ENCODE data around the gene MPL.

Gene MPL

GRCh38 chr1:43359696-43360095 lies 22.1 kb downstream of the MPL start:
- Histone ChIP-seq H3K4me2 (ENCODE audit: low read depth, low read length, poor library complexity, severe bottlenecking) (peak overlapping the region; percentile 66), H3K9me3 (ENCODE audit: insufficient read depth, low read length) (no peaks in the 10 kb centered on the region), H3F3A (ENCODE audit: insufficient read depth) (peaks cover 32% of the 10 kb centered on the region), H3K27ac (ENCODE audit: low read depth, low read length) (peak overlapping the region; percentile 68), H3K9ac (ENCODE audit: low read length) (peak overlapping the region; percentile 95), H2AFZ (ENCODE audit: low read depth, low read length, severe bottlenecking) (no peak overlapping the region), H3K4me3 (ENCODE audit: insufficient read depth, low read length, poor library complexity, severe bottlenecking) (peak overlapping the region; percentile 94), H3K36me3 (ENCODE audit: low read length) (peaks cover 8% of the 10 kb centered on the region; the same call in 1 of the 2 replicates), H3K79me2 (ENCODE audit: insufficient read depth, low read length) (peaks cover 19% of the 10 kb centered on the region), H4K20me1 (ENCODE audit: low read depth, low read length) (no peaks in the 10 kb centered on the region), H3K27me3 (ENCODE audit: low read length) (no peaks in the 10 kb centered on the region), H3K9me2 (replicated peaks; ENCODE audit: insufficient read depth, low read length) (no peaks in the 10 kb centered on the region)
- no peak for TF ChIP-seq EZH2phosphoT487 (conservative IDR thresholded peaks at IDR 0.05; ENCODE audit: low read length)
- no peak for TF ChIP-seq CTCF (IDR thresholded peaks at IDR 0.05; ENCODE audit: insufficient read depth, low read length, poor library complexity, severe bottlenecking)

GRCh38 chr1:43360616-43361015 lies 23.0 kb downstream of the MPL start:
- Histone ChIP-seq H4K20me1 (ENCODE audit: low read depth, low read length) (no peaks in the 10 kb centered on the region), H2AFZ (ENCODE audit: low read depth, low read length, severe bottlenecking) (no peak overlapping the region), H3K27me3 (ENCODE audit: low read length) (no peaks in the 10 kb centered on the region), H3K27ac (ENCODE audit: low read depth, low read length) (no peak overlapping the region), H3K9ac (ENCODE audit: low read length) (peak overlapping the region; percentile 95; the same call in 1 of the 2 replicates), H3K9me3 (ENCODE audit: insufficient read depth, low read length) (no peaks in the 10 kb centered on the region), H3K36me3 (ENCODE audit: low read length) (peaks cover 8% of the 10 kb centered on the region; the same call in 1 of the 2 replicates), H3K79me2 (ENCODE audit: insufficient read depth, low read length) (peaks cover 21% of the 10 kb centered on the region), H3F3A (ENCODE audit: insufficient read depth) (peaks cover 35% of the 10 kb centered on the region), H3K4me2 (ENCODE audit: low read depth, low read length, poor library complexity, severe bottlenecking) (peak overlapping the region; percentile 66), H3K9me2 (replicated peaks; ENCODE audit: insufficient read depth, low read length) (no peaks in the 10 kb centered on the region), H3K4me3 (ENCODE audit: insufficient read depth, low read length, poor library complexity, severe bottlenecking) (no peak overlapping the region)
- TF ChIP-seq EZH2phosphoT487 (conservative IDR thresholded peaks at IDR 0.05; ENCODE audit: low read length) (no peak), CTCF (IDR thresholded peaks at IDR 0.05; ENCODE audit: insufficient read depth, low read length, poor library complexity, severe bottlenecking) (no peak)

- peaks cover 35% of the 10 kb centered on the region for H3F3A ChIP-seq (ENCODE audit: insufficient read depth)
- no peak overlapping the region for H3K27ac ChIP-seq (ENCODE audit: low read depth, low read length)
- peaks cover 40% of the 10 kb centered on the region for H3K79me2 ChIP-seq (ENCODE audit: insufficient read depth, low read length)
- H3K9ac ChIP-seq (ENCODE audit: low read length) = no peak overlapping the region
- no peak overlapping the region for H2AFZ ChIP-seq (ENCODE audit: low read depth, low read length, severe bottlenecking)
- TF ChIP-seq CTCF (IDR thresholded peaks at IDR 0.05; ENCODE audit: insufficient read depth, low read length, poor library complexity, severe bottlenecking) (no peak), EZH2phosphoT487 (conservative IDR thresholded peaks at IDR 0.05; ENCODE audit: low read length) (no peak)
- H3K27me3 ChIP-seq (ENCODE audit: low read length) = no peaks in the 10 kb centered on the region
- no peak overlapping the region for H3K4me2 ChIP-seq (ENCODE audit: low read depth, low read length, poor library complexity, severe bottlenecking)
- no peak overlapping the region for H3K4me3 ChIP-seq (ENCODE audit: insufficient read depth, low read length, poor library complexity, severe bottlenecking)
- no peaks in the 10 kb centered on the region for H4K20me1 ChIP-seq (ENCODE audit: low read depth, low read length)
- no peaks in the 10 kb centered on the region for H3K9me3 ChIP-seq (ENCODE audit: insufficient read depth, low read length)
- H3K9me2 ChIP-seq (replicated peaks; ENCODE audit: insufficient read depth, low read length) = no peaks in the 10 kb centered on the region
- peaks cover 8% of the 10 kb centered on the region; the same call in 1 of the 2 replicates for H3K36me3 ChIP-seq (ENCODE audit: low read length)
Measured at GRCh38 chr1:43363283-43363934, 25.8 kb downstream of the MPL start.

Measured in SU-DHL-6 (cell line).